Measurements from ENCODE around the gene GNS. TPM values are rescaled to one million over a fixed set of nuclear protein-coding genes. Genes with fewer than 3 reads are reported as not detected.

Gene GNS
- total RNA-seq, 2 donors from 2014 or later = 107 to 125 TPM

DNA sequence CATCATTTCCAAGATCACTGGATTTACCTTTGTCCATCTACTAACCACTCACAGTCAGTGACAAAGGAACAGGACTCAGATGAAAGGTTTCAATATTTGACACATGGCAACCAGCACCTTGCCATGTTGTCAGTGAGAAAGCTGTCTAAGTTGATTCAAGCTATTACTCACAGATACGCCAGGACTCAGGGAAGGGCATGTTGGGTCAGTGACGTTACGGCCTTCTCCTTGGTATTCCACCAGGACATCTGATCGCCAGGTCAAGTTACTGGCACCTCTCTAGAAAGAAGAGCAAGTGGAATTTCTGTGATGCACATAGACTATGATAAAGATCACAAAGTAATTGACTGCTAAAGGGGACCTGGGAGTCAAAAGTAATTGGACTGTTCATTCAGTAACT, 36.4 kb downstream of the GNS start:
- Histone ChIP-seq H3K9me3 (no peaks in the 10 kb centered on the region), H3K4me1 (ENCODE audit: control insufficient read depth in 1 of 2, low read depth in 2 of 2) (no peaks in the 10 kb centered on the region), H3K27ac (no peak overlapping the region), H3K27me3 (replicated peaks; ENCODE audit: insufficient read depth) (no peaks in the 10 kb centered on the region), H3K36me3 (peaks cover 22% of the 10 kb centered on the region), H3K4me3 (no peak overlapping the region)
- TF ChIP-seq, protein P1, sequence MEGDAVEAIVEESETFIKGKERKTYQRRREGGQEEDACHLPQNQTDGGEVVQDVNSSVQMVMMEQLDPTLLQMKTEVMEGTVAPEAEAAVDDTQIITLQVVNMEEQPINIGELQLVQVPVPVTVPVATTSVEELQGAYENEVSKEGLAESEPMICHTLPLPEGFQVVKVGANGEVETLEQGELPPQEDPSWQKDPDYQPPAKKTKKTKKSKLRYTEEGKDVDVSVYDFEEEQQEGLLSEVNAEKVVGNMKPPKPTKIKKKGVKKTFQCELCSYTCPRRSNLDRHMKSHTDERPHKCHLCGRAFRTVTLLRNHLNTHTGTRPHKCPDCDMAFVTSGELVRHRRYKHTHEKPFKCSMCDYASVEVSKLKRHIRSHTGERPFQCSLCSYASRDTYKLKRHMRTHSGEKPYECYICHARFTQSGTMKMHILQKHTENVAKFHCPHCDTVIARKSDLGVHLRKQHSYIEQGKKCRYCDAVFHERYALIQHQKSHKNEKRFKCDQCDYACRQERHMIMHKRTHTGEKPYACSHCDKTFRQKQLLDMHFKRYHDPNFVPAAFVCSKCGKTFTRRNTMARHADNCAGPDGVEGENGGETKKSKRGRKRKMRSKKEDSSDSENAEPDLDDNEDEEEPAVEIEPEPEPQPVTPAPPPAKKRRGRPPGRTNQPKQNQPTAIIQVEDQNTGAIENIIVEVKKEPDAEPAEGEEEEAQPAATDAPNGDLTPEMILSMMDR (IDR thresholded peaks at IDR 0.05) = no peak
- ATAC-seq (ENCODE audit: insufficient number of reproducible peaks, low FRiP score, low read depth) (no peak), DNase-seq (ENCODE audit: low spot score) (no peak)

DNA sequence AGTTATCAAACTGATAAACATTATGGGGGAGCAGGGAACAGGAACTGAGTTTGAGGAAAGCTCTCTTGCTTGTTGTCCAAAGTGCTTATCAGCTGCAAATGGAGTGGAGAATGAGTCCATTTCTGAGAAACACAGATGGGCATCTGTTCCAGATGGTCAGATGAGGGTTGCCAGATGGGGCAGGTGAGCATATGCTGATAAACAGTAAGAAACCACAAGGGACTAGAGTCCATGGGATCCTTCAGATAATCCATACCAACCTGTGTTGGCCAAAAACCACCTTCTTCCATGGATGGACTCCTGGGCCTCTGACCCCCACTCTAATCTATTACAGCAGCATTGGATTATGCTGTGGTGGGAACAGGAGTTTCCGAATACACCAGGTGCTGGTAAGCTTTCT, 38.3 kb downstream of the GNS start:
- no peak overlapping the region for H3K27ac ChIP-seq
- DNase-seq (ENCODE audit: low spot score) (no peak), ATAC-seq (ENCODE audit: insufficient number of reproducible peaks, low FRiP score, low read depth) (no peak)
- H3K9me3 ChIP-seq = no peaks in the 10 kb centered on the region
- H3K4me1 ChIP-seq (ENCODE audit: control insufficient read depth in 1 of 2, low read depth in 2 of 2) = no peaks in the 10 kb centered on the region
- no peaks in the 10 kb centered on the region for H3K27me3 ChIP-seq (replicated peaks; ENCODE audit: insufficient read depth)
- H3K4me3 ChIP-seq = no peak overlapping the region
- H3K36me3 ChIP-seq = peaks cover 31% of the 10 kb centered on the region
- TF ChIP-seq, protein P1 (IDR thresholded peaks at IDR 0.05) = no peak

DNA sequence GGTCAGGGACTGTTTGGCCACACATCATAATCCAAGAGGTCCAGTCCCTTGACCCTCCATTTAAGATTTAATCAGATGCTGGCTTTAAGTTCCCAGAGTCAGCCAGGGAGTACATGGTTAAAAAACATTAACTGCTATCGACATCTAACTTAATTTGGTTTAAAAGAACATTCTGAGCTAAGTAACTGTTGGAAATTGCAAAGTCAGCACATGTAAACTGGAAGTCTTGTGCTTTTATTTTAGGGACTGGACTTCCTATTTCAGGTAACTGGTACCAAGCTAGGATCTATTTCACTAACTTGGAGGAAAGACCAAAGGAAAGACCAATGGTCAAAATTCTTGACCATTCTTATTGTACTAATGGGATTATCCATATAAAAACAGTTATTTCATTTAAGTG, 40.6 kb downstream of the GNS start:
- H3K4me1 ChIP-seq (ENCODE audit: control insufficient read depth in 1 of 2, low read depth in 2 of 2) = no peaks in the 10 kb centered on the region
- TF ChIP-seq, protein P1 (IDR thresholded peaks at IDR 0.05) = no peak
- H3K9me3 ChIP-seq = no peaks in the 10 kb centered on the region
- H3K27me3 ChIP-seq (replicated peaks; ENCODE audit: insufficient read depth) = no peaks in the 10 kb centered on the region
- peaks cover 33% of the 10 kb centered on the region for H3K36me3 ChIP-seq
- ATAC-seq (ENCODE audit: insufficient number of reproducible peaks, low FRiP score, low read depth) (no peak), DNase-seq (ENCODE audit: low spot score) (no peak)
- no peak overlapping the region for H3K27ac ChIP-seq
- H3K4me3 ChIP-seq = no peak overlapping the region

DNA sequence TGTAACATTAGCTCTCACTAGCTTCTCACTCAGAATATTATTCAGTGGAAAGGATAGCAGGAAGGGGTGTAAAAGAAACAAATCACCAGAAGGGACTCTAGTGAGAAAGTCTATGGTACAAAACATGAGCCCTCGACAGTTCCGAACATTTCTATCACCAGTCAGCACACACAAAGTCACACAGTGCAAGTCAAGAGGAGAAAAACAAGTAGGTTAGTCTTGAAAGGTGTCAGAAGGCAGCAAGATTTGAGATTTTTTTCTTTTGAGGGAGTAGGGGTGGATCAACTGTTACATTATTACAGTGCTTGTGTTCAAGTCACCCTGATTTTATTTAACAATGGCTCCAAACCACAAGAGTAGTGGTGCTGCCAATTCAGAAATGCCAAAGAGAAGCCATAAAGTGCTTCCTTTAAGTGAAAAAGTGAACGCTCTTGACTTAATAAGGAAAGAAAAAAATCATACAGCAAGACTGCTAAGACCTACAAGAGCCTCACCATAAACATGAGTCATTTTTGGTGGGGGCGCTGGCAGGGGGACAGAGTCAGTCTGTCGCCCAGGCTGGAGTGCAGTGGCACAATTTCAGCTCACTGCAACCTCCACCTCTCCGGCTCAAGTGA, 42.3 kb downstream of the GNS start:
- ATAC-seq (ENCODE audit: insufficient number of reproducible peaks, low FRiP score, low read depth) (no peak), DNase-seq (ENCODE audit: low spot score) (no peak)
- peaks cover 28% of the 10 kb centered on the region for H3K36me3 ChIP-seq

DNA sequence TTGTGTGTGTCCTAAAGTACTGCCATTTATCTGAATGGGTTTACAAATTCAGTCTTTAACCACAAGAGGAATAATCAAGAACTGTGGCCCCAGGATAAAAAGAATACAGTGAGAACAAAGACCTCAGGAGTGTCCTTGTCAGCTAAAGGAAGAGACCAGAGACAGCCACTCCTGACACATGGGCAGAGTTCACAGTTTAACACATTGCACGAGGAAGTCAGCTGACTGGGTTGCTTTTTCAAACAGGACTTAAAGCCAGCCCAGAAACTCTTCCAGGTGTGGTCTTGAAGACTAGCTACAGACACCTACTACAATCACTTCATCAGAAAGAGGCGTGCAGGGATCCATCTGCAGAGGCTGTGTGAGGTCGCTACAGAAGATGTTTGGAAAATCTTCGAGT, 42.8 kb downstream of the GNS start:
- Histone ChIP-seq H3K4me1 (ENCODE audit: control insufficient read depth in 1 of 2, low read depth in 2 of 2) (no peaks in the 10 kb centered on the region), H3K9me3 (no peaks in the 10 kb centered on the region), H3K4me3 (no peak overlapping the region), H3K27me3 (replicated peaks; ENCODE audit: insufficient read depth) (no peaks in the 10 kb centered on the region), H3K27ac (no peak overlapping the region), H3K36me3 (peaks cover 26% of the 10 kb centered on the region)
- no peak for DNase-seq (ENCODE audit: low spot score)
- ATAC-seq (ENCODE audit: insufficient number of reproducible peaks, low FRiP score, low read depth) = no peak
- TF ChIP-seq, protein P1 (IDR thresholded peaks at IDR 0.05) = no peak

More for the DNA sequence above, 42.3 kb downstream of the GNS start:
- H3K27ac ChIP-seq = no peak overlapping the region
- TF ChIP-seq, protein P1 (IDR thresholded peaks at IDR 0.05) = no peak
- H3K4me3 ChIP-seq = no peak overlapping the region
- no peaks in the 10 kb centered on the region for H3K9me3 ChIP-seq
- no peaks in the 10 kb centered on the region for H3K4me1 ChIP-seq (ENCODE audit: control insufficient read depth in 1 of 2, low read depth in 2 of 2)
- no peaks in the 10 kb centered on the region for H3K27me3 ChIP-seq (replicated peaks; ENCODE audit: insufficient read depth)

Measured in thoracic aorta (tissue), 2 donors.